WERI-Rb-1 (cell line): Measurements from ENCODE around the gene SLAMF9.

ENCODE experiments used
- DNase-seq: peaks from one replicate; pipeline ENCODE4 v3.0.0-alpha.2; 2020
- H3K27ac ChIP-seq: fragments of 250-450 bp; sonication (Bioruptor Pico); 2 replicates; pipeline ENCODE4 v1.5.1; 2020; ENCODE audit warnings: mild to moderate bottlenecking, moderate library complexity
- H3K27me3 ChIP-seq: fragments of 250-450 bp; sonication (Bioruptor Pico); 2 replicates; pipeline ENCODE4 v1.5.1; 2021; ENCODE audit warnings: mild to moderate bottlenecking, low read depth, moderate library complexity; ENCODE audit not compliant: insufficient read depth, severe bottlenecking
- H3K36me3 ChIP-seq: fragments of 250-450 bp; sonication (Bioruptor Pico); 2 replicates; pipeline ENCODE4 v1.5.1; 2020; ENCODE audit warnings: mild to moderate bottlenecking, moderate library complexity
- H3K4me3 ChIP-seq: 2 replicates; pipeline ENCODE4 v1.5.1; 2011; ENCODE audit warnings: low read depth, mild to moderate bottlenecking, control low read depth, low read length
- H3K9me3 ChIP-seq: fragments of 250-450 bp; sonication (Bioruptor Pico); 2 replicates; pipeline ENCODE4 v1.5.1; 2021; ENCODE audit warnings: mild to moderate bottlenecking, moderate library complexity; ENCODE audit not compliant: severe bottlenecking
- CTCF ChIP-seq: IDR thresholded peaks from 2 replicates; pipeline ENCODE4 v1.5.1; 2011; ENCODE audit warnings: low read depth, mild to moderate bottlenecking, control low read depth, inconsistent platforms, low read length

The SLAMF9 gene

GRCh38 chr1:159934136-159935039 is 19.6 kb downstream of the SLAMF9 start:
- Histone ChIP-seq H3K27me3 (no peaks in the 10 kb centered on the region), H3K27ac (no peak overlapping the region)
- TF ChIP-seq CTCF = no peak

GRCh38 chr1:159933347-159933746 is 20.7 kb downstream of the SLAMF9 start:
- no peaks in the 10 kb centered on the region for H3K9me3 ChIP-seq
- no peak for TF ChIP-seq CTCF
- DNase-seq = no peak
- no peak overlapping the region for H3K4me3 ChIP-seq
- H3K27me3 ChIP-seq = no peaks in the 10 kb centered on the region
- peaks cover 98% of the 10 kb centered on the region for H3K36me3 ChIP-seq
- H3K27ac ChIP-seq = no peak overlapping the region

More at GRCh38 chr1:159934136-159935039, 19.6 kb downstream of the SLAMF9 start:
- Histone ChIP-seq H3K36me3 (peaks cover 98% of the 10 kb centered on the region), H3K4me3 (no peak overlapping the region), H3K9me3 (no peaks in the 10 kb centered on the region)
- no peak for DNase-seq

GRCh38 chr1:159932296-159933285 is 21.4 kb downstream of the SLAMF9 start:
- Histone ChIP-seq H3K27ac (peak overlapping the region; percentile 15; the same call in 1 of the 2 replicates), H3K36me3 (peaks cover 100% of the 10 kb centered on the region), H3K27me3 (no peaks in the 10 kb centered on the region), H3K4me3 (no peak overlapping the region), H3K9me3 (no peaks in the 10 kb centered on the region)
- 0 out of 2 replicates have a peak, but pooled peaks have one; percentile 6 for TF ChIP-seq CTCF
- no peak for DNase-seq

GRCh38 chr1:159931795-159932173 is 22.3 kb downstream of the SLAMF9 start:
- Histone ChIP-seq H3K27me3 (no peaks in the 10 kb centered on the region), H3K4me3 (no peak overlapping the region), H3K27ac (no peak overlapping the region), H3K9me3 (no peaks in the 10 kb centered on the region), H3K36me3 (peaks cover 100% of the 10 kb centered on the region)
- DNase-seq = no peak
- no peak for TF ChIP-seq CTCF

- Histone ChIP-seq H3K36me3 (peaks cover 100% of the 10 kb centered on the region), H3K9me3 (no peaks in the 10 kb centered on the region), H3K27me3 (no peaks in the 10 kb centered on the region), H3K27ac (no peak overlapping the region), H3K4me3 (no peak overlapping the region)
- no peak for DNase-seq
- TF ChIP-seq CTCF = no peak
Measured at GRCh38 chr1:159931101-159931794, 22.8 kb downstream of the SLAMF9 start.
